ENCODE measurements around the gene RIN2.
"Not testable (repeated sequence)": the region's sequence is repeated elsewhere in the genome, so short reads cannot be mapped to it uniquely, and the experiment has no call there.

The RIN2 gene

GRCh38 chr20:19791887-19792286 is 33.8 kb downstream of the RIN2 start:
- DNase-seq, result no peak

- no peak for DNase-seq
These were observed 35.7 kb downstream of the RIN2 start for GRCh38 chr20:19793716-19794115.

GRCh38 chr20:19794941-19795340 is 36.9 kb downstream of the RIN2 start:
- DNase-seq, result no peak

DNA sequence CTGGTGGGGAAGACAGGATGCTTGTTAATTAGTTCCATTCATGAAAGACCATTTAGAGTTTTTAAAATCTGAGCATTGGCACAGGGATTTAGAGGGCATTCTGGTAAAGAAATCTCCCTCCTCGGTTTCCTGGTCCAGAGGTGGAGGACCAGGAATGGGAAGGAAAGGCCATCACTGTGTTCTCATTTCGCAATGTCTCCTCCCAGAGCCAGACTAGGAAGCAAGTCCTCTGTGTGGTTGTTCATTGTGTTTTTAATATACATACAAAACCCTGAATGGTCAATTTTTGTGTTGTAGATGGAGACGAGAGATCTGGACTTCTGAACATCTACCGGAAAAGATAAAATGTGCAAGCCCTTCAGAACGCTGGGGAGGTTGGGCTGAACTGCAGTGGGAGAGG is 41.3 kb downstream of the RIN2 start:
- DNase-seq, result no peak

DNA sequence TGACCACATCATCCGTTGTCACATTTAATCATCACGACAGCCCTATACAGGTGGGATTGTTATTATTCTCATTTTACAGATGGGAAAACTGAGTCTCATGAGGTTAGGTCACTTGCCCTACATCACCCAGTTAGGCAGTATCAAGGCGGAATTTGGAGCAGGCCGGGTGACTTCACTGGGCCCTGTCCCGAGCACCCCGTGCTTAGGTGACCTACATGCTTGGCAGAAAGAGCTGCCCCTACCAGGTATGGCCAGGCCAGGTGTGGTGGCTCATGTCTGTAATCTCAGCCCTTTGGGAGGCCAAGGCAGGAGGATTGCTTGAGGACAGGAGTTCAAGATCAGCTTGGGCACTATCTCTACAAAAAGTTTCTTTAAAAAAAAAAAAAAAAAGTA is 44.0 kb downstream of the RIN2 start:
- DNase-seq, result no peak

DNA sequence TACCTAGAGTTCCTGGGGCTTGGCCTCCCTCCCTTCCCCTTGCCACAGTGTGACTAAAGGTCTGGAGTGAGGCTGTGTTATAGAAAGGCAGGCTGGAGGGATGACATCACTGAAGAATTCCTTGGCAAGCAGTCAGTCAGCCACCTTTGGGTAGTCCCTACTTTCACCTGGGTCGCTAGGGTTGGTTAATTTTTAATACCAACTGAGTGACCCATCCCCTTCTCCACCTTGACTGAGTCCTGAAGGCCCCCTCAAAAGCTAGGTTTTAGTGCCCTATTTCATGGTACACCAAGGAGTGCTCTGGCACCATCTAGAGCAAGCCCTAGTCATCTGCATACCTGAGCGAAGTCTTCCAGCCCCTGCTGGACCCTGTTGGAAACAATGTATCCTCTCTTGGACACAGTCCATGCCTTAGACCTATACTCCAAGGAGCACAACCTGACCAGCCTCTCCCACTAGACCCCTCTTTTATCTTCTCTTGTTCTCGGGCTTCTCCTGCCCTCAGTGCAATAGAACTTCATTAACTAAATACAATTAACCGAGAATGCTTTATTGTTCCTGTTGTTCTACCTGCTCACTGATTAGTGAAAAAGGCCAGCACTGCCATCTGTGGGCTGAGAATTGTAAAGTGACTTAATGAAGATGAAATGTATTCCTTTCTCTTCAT is 44.6 kb downstream of the RIN2 start:
- no peak for DNase-seq

DNA sequence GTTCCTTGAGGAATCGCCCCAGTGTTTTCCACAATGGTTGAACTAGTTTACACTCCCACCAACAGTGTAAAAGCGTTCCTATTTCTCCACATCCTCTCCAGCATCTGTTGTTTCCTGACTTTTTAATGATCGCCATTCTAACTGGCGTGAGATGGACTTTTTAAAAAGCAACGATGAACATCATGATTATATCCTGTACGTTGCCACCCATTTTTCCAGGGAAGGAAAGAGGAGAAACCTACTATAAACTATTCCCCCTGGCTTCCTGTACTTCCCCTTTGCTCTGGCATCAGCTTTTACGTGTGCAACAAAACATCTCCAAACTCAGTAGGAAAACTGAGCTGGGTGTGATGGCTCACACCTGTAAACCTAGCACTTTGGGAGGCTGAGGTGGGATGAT is 48.2 kb downstream of the RIN2 start:
- DNase-seq, result not testable (repeated sequence)

- DNase-seq, result no peak
These were observed 48.7 kb downstream of the RIN2 start for GRCh38 chr20:19806806-19807190.

DNA sequence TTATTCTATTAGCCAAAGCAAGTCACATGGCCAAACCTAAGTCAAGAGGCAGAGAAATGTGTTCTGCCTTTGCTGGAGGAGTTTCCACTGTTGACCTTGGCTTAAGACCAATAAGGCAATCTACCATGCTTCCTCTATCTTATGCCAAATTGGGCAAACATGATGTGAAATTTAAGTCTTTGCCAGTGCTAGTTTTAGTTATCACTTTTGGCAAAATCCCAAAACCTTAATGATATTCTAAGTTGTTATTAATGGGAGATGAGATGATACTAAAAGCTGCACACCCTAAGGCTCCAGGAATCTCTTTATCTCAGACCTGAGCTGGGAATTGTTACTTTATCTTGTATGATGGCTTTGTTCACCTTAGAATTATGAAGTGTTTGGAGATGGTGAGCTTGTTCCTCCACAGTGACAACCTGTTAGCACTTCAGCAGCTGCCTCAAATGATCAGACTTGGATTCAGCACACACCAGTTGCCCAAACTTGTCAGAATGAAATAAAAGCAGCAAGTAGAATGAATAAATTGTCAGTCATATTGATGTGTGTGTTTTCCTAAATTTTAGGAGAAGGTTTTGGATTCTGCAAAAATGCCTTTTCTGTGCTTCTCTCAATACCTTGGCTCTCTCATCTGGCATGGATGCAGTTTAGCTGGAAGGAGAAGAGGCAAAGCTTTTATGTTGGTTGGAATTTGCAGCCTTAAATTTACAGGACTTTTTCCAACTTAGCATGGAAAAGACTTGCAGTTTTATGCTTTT is 49.3 kb downstream of the RIN2 start:
- no peak for DNase-seq

Measured in effector CD8-positive, alpha-beta T cell (primary cell).